Activated T-cell treated with anti-CD3 and anti-CD28 coated beads for 4 hours (primary cell): Measurements from ENCODE around the gene AGAP1.

Source experiments
- DNase-seq: peaks from one replicate; pipeline ENCODE4 v3.0.0-alpha.2; 2020

The AGAP1 gene

DNA sequence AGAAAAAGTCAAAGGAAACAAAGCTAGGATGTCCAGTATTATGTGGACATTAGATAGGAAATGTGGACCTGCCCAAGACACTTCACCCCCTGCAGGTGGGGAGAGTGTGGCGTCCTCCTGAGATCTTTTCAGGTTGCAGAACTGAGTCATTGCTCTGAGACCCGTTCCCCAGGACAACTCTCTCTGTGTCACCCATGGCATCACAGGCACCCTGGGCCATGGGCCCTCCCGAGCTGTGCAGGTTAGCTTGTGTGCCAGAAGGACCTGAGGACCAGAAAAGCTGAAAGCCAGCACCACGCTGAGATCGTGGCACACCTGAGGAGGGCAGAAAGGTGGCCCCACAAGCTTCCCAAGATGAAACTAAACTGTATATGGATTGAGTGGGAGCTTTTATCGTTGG, 229.5 kb downstream of the AGAP1 start:
- DNase-seq, result no peak

- DNase-seq, result no peak
These were observed 230.1 kb downstream of the AGAP1 start for GRCh38 chr2:235723811-235724465.

DNA sequence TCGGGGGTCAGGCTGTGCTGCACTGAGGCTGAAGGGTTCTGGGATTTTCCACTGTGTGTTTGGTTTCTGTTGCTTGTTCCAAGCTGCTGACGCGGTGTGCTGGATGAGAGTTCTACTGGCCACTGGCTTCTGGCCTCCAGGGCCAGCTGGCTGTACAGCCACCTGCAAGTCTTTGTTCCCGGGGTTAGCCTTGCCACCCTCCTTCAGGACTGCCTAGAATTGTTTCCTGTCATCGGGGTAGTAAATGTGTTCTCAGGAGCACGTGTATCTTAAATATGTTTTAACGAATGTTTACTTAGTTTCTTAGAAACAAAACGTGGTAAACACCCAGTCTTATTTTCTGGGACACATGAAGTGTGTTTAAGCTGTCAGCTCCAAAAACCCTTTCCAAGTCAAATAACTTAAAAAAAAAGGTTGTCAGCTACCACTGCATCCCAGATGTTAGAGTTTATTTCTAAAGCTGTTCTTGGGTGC, 231.2 kb downstream of the AGAP1 start:
- no peak for DNase-seq

DNA sequence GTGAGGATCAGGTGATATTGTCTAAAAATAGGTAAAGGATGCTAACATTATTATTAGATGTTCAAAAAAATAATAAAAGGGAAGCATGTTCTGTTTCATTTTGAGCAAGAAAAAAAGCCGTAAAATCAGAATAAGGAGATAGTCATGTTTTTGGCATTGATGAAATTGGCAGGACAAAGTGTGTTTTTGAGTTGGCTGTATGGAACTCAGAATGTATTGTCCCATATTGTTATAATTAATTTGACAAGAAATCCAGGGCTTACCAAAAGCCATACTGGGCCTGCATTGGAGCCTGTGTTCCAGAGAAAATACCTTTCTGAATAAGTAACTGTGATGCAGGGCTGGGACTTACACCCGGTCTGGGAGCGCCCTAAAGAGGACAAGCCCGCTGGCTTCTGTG, 232.0 kb downstream of the AGAP1 start:
- DNase-seq, result no peak

DNA sequence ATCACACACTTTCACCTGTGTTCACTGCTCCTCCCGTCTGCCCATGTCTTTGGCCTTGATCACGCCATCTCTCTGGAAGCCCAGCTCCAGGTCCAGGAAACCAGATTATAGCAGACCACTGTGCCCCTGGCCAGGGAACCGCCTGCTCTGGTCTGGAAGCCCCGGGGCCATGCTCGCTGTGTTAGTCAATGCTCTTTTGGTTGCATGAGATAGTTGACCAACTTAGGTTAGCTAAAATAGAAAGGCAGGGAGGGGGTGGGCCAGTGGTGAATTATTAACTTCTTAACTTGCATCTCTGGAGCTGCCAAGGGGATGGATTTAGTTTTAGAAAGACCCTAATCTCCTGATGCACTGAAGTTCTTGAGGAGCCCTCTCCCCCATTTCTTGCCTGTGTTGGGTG, 232.7 kb downstream of the AGAP1 start:
- DNase-seq, result no peak

- DNase-seq, result no peak
These were observed 233.3 kb downstream of the AGAP1 start for GRCh38 chr2:235727174-235727573.

- DNase-seq, result no peak
These were observed 234.3 kb downstream of the AGAP1 start for GRCh38 chr2:235727891-235728799.

DNA sequence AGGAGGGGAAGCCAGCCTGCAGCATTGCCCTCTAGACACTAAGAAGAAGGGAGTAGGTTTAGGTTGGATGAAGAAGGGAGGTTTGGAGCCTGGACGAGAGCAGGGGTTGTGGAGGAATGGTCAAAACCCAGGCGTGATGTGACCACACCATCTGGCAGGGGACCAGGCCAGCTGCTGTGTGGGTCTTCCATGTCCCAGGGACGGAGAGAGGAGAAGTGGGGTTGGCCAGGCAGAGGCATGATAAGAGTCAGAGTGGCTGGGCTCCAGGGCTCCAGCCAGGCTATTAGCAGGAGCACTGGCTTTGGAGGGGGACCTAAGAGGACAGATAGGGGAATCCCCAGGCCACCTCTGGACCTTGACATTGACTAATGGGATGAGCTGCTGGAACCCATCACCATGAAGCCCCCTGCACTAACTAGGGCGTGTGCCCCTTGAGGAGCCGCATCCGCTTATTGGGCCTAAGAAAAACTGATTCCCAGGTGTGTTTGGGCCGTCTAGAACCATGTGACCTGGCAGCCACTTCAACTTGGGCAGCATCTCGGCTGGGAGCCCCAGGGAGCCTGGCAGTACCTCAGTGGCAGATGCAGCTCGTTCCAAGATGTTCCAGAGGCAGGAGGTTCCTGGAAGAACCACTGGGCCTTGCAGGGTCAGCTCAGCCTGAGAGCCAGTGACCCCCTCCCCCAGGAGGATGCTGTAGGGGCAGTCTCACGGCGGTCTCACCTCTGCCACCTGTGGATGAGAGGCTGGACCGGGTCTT, 235.1 kb downstream of the AGAP1 start:
- no peak for DNase-seq

GRCh38 chr2:235729557-235729947, 235.7 kb downstream of the AGAP1 start:
- no peak for DNase-seq

- no peak for DNase-seq
These were observed 236.3 kb downstream of the AGAP1 start for GRCh38 chr2:235730115-235730514.

- DNase-seq, result no peak
These were observed 239.9 kb downstream of the AGAP1 start for GRCh38 chr2:235733761-235734160.

GRCh38 chr2:235734168-235734567, 240.3 kb downstream of the AGAP1 start:
- DNase-seq, result no peak

DNA sequence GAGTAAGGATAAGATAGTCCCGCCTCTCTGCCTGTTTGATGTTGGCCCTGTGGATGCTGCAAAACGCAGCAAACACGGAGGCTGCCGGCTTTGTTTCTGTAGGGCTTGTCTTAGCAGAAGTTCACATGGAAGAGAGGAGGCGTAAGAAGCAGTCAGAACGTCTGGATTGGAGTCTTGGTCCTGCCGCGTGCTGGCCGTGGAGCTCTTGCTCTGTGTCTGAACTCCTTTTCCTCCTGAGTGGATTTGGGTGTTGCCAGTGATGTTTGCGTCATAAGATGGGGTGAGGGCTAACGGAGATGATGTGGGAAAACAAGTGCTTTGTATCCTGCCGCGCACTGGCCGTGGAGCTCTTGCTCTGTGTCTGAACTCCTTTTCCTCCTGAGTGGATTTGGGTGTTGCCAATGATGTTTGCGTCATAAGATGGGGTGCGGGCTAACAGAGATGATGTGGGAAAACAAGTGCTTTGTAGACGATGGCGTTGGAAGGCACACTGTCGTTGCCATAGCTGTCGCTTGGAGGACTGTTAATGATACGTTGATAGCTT, 240.9 kb downstream of the AGAP1 start:
- no peak for DNase-seq

DNA sequence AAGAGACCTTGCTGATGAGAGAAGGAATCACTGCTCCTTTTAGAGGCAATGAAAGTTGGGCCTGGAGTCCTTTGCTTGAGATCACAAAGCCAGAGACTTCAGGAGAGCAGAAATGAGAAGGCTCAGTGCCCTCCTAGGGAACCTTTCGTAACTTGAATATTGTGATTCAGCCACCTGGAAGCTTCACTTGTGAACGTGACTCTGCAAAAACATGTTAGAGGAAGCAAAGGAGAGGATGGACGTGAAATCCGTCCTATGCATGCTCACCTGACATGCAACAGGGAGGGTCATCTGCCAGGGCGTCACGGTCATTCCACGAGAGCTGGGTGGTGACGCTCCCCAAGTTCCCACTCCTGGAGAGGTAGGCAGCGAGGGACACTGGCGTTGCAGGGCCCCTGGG, 243.6 kb downstream of the AGAP1 start:
- DNase-seq, result no peak

- no peak for DNase-seq
These were observed 244.0 kb downstream of the AGAP1 start for GRCh38 chr2:235737840-235738239.

DNA sequence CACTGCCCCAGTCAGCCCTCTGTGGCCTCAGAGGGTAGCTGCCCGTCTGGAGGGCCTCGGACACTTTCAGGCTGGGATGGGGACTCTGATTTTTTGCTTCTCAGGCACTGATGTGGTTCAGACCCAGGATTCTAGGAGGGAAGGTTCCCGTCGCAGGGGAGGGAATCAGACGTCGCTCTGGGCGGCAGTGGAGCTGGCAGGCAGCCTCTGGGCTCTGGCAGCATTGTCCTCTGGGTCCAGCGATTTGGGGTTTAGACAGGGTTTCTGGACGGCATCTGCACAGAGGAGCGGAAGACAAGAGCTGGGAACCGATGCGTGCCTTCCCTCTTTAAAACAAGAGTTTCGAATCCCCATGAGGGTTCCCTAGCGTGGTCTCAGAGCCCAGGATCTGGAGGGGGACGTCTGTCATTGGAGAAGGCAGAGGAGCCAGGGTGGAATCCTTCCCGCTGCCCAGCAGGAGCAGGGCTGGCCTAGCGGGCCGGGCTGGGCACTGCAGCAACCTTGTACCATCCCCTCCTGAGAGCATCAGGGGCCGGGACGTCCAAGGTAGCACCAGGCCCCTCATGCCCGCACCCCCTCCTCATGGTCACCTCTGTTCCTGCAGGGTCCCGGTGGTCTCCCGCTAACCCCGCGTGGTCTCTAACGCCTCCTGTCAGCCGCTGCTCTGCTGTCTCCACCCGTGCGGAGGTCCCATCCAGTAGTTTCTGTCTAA, 246.0 kb downstream of the AGAP1 start:
- no peak for DNase-seq

- no peak for DNase-seq
These were observed 247.0 kb downstream of the AGAP1 start for GRCh38 chr2:235740821-235741220.

GRCh38 chr2:235744161-235744560, 250.3 kb downstream of the AGAP1 start:
- no peak for DNase-seq

GRCh38 chr2:235745597-235745996, 251.8 kb downstream of the AGAP1 start:
- DNase-seq, result no peak

- DNase-seq, result peak; percentile 30
These were observed 252.6 kb downstream of the AGAP1 start for GRCh38 chr2:235746257-235746934.

GRCh38 chr2:235747001-235747785, 253.3 kb downstream of the AGAP1 start:
- DNase-seq, result no peak
